Measurements from ENCODE around the gene TMPRSS9.

Gene TMPRSS9

GRCh38 chr19:2372076-2372612 lies 12.1 kb downstream of the TMPRSS9 start:
- TF ChIP-seq, protein P1, sequence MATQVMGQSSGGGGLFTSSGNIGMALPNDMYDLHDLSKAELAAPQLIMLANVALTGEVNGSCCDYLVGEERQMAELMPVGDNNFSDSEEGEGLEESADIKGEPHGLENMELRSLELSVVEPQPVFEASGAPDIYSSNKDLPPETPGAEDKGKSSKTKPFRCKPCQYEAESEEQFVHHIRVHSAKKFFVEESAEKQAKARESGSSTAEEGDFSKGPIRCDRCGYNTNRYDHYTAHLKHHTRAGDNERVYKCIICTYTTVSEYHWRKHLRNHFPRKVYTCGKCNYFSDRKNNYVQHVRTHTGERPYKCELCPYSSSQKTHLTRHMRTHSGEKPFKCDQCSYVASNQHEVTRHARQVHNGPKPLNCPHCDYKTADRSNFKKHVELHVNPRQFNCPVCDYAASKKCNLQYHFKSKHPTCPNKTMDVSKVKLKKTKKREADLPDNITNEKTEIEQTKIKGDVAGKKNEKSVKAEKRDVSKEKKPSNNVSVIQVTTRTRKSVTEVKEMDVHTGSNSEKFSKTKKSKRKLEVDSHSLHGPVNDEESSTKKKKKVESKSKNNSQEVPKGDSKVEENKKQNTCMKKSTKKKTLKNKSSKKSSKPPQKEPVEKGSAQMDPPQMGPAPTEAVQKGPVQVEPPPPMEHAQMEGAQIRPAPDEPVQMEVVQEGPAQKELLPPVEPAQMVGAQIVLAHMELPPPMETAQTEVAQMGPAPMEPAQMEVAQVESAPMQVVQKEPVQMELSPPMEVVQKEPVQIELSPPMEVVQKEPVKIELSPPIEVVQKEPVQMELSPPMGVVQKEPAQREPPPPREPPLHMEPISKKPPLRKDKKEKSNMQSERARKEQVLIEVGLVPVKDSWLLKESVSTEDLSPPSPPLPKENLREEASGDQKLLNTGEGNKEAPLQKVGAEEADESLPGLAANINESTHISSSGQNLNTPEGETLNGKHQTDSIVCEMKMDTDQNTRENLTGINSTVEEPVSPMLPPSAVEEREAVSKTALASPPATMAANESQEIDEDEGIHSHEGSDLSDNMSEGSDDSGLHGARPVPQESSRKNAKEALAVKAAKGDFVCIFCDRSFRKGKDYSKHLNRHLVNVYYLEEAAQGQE (IDR thresholded peaks at IDR 0.05; ENCODE audit: low read depth): no peak
- TF ChIP-seq TAF1 (IDR thresholded peaks at IDR 0.05; ENCODE audit: low read depth) (no peak), TEAD4 (IDR thresholded peaks at IDR 0.05) (no peak), NFIC (IDR thresholded peaks at IDR 0.05) (no peak), TCF12 (IDR thresholded peaks at IDR 0.05; ENCODE audit: low read depth) (no peak)

DNA sequence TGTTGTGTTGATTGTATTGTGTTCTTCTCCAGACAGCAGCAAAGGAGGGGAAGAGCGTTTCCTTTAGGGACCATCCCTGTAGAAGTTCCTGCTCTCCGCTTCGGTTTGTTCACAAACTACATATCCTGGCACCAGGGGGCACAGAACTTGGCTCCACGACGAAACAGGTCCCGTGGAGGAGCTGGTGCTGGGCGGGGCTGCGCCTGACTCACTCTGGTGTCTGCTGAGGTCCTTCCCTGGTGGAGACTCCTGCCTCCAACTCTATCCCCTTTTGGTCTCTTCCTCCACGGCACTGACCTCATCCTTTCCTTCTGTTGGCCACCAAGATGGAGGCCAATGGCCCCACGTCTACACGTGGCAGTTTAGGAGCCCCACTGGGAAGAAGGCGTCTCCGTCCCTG lies 14.7 kb downstream of the TMPRSS9 start:
- TF ChIP-seq ZBTB7A (IDR thresholded peaks at IDR 0.05; ENCODE audit: low read depth): no peak
- TF ChIP-seq TCF12 (IDR thresholded peaks at IDR 0.05; ENCODE audit: low read depth): no peak
- TF ChIP-seq, protein P1 (IDR thresholded peaks at IDR 0.05; ENCODE audit: low read depth): no peak
- no peak for TF ChIP-seq NFIC (IDR thresholded peaks at IDR 0.05)
- TF ChIP-seq CEBPB (IDR thresholded peaks at IDR 0.05): no peak
- TF ChIP-seq TAF1 (IDR thresholded peaks at IDR 0.05; ENCODE audit: low read depth): no peak
- TF ChIP-seq, protein P2, sequence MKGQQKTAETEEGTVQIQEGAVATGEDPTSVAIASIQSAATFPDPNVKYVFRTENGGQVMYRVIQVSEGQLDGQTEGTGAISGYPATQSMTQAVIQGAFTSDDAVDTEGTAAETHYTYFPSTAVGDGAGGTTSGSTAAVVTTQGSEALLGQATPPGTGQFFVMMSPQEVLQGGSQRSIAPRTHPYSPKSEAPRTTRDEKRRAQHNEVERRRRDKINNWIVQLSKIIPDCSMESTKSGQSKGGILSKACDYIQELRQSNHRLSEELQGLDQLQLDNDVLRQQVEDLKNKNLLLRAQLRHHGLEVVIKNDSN (IDR thresholded peaks at IDR 0.05): no peak
- no peak for TF ChIP-seq FOXM1 (IDR thresholded peaks at IDR 0.05; ENCODE audit: borderline replicate concordance, low read depth)
- no peak for TF ChIP-seq RAD21 (IDR thresholded peaks at IDR 0.05; ENCODE audit: low read depth)
- no peak for TF ChIP-seq EGR1 (IDR thresholded peaks at IDR 0.05)
- TF ChIP-seq, protein P3, sequence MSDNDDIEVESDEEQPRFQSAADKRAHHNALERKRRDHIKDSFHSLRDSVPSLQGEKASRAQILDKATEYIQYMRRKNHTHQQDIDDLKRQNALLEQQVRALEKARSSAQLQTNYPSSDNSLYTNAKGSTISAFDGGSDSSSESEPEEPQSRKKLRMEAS (IDR thresholded peaks at IDR 0.05): no peak
- TF ChIP-seq CREB1 (IDR thresholded peaks at IDR 0.05; ENCODE audit: low read depth): no peak
- no peak for TF ChIP-seq TEAD4 (IDR thresholded peaks at IDR 0.05)

- no peak for TF ChIP-seq ZBTB7A (IDR thresholded peaks at IDR 0.05; ENCODE audit: low read depth)
Observed at GRCh38 chr19:2375353-2376121, 15.5 kb downstream of the TMPRSS9 start.

GRCh38 chr19:2376784-2377519 lies 16.9 kb downstream of the TMPRSS9 start:
- TF ChIP-seq YY1 (IDR thresholded peaks at IDR 0.05; ENCODE audit: low read depth) (peak; percentile 51; the same call in 1 of the 2 replicates), TCF12 (IDR thresholded peaks at IDR 0.05; ENCODE audit: low read depth) (peak; percentile 28; the same call in 1 of the 2 replicates), EP300 (IDR thresholded peaks at IDR 0.05; ENCODE audit: borderline replicate concordance) (no peak), RAD21 (IDR thresholded peaks at IDR 0.05; ENCODE audit: low read depth) (0 out of 2 replicates have a peak, but pooled peaks have one; percentile 2), EGR1 (IDR thresholded peaks at IDR 0.05) (no peak), NFIC (IDR thresholded peaks at IDR 0.05) (peak; percentile 46; the same call in 1 of the 2 replicates), TEAD4 (IDR thresholded peaks at IDR 0.05) (0 out of 2 replicates have a peak, but pooled peaks have one; percentile 5)
- TF ChIP-seq, protein P3 (IDR thresholded peaks at IDR 0.05): no peak; the same call in 1 of the 2 replicates

DNA sequence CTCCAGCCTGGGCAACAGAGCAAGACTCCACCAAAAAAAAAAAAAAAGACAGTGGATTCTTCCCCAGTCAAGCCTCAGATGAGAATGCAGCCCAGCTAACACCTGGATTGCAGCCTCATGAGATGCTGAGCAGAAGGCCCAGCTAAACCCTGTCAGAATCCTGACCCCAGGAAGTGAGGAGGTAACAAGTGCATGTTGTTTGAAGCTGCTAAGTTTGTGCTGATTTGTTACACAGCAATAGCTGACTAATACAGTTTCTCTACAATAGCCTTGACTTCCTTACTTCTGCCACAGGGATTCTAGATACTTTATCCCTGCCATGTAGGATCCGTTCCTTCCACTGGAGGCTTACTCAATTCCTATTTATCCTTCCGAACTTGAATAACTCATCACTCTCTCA lies 20.5 kb downstream of the TMPRSS9 start:
- TF ChIP-seq TAF1 (IDR thresholded peaks at IDR 0.05; ENCODE audit: low read depth): no peak
- TF ChIP-seq NFIC (IDR thresholded peaks at IDR 0.05): no peak
- no peak for TF ChIP-seq CREB1 (IDR thresholded peaks at IDR 0.05; ENCODE audit: low read depth)
- TF ChIP-seq FOXM1 (IDR thresholded peaks at IDR 0.05; ENCODE audit: borderline replicate concordance, low read depth): no peak
- no peak for TF ChIP-seq YY1 (IDR thresholded peaks at IDR 0.05; ENCODE audit: low read depth)
- TF ChIP-seq, protein P1 (IDR thresholded peaks at IDR 0.05; ENCODE audit: low read depth): no peak
- no peak for TF ChIP-seq TEAD4 (IDR thresholded peaks at IDR 0.05)
- no peak for TF ChIP-seq RAD21 (IDR thresholded peaks at IDR 0.05; ENCODE audit: low read depth)
- TF ChIP-seq, protein P3 (IDR thresholded peaks at IDR 0.05): no peak
- TF ChIP-seq, protein P2 (IDR thresholded peaks at IDR 0.05): no peak

Data from Ishikawa (cell line).